ENCODE measurements around the gene ABCA6.
"Not testable (repeated sequence)": the region's sequence is repeated elsewhere in the genome, so short reads cannot be mapped to it uniquely, and the experiment has no call there.

ABCA6 gene

GRCh38 chr17:69130627-69131296, 10.9 kb downstream of the ABCA6 start:
- no peak for DNase-seq

- DNase-seq = no peak
Measured at GRCh38 chr17:69123626-69124025, 18.1 kb downstream of the ABCA6 start.

- no peak for DNase-seq
Measured at GRCh38 chr17:69122065-69122464, 19.6 kb downstream of the ABCA6 start.

- no peak for DNase-seq
Measured at GRCh38 chr17:69117855-69118784, 23.6 kb downstream of the ABCA6 start.

GRCh38 chr17:69111794-69112193, 29.9 kb downstream of the ABCA6 start:
- DNase-seq = no peak

- DNase-seq = no peak
Measured at GRCh38 chr17:69105907-69106730, 35.6 kb downstream of the ABCA6 start.

GRCh38 chr17:69103557-69104233, 38.0 kb downstream of the ABCA6 start:
- no peak for DNase-seq

- DNase-seq = no peak
Measured at GRCh38 chr17:69098625-69099024, 43.1 kb downstream of the ABCA6 start.

- no peak for DNase-seq
Measured at GRCh38 chr17:69096541-69096940, 45.2 kb downstream of the ABCA6 start.

- no peak for DNase-seq
Measured at GRCh38 chr17:69093995-69094394, 47.7 kb downstream of the ABCA6 start.

- no peak for DNase-seq
Measured at GRCh38 chr17:69093279-69093789, 48.4 kb downstream of the ABCA6 start.

GRCh38 chr17:69090365-69090764, 51.3 kb downstream of the ABCA6 start:
- no peak for DNase-seq

GRCh38 chr17:69088643-69089200, 53.0 kb downstream of the ABCA6 start:
- DNase-seq = no peak

GRCh38 chr17:69086641-69087040, 55.1 kb downstream of the ABCA6 start:
- no peak for DNase-seq

- no peak for DNase-seq
Measured at GRCh38 chr17:69084911-69085310, 56.8 kb downstream of the ABCA6 start.

GRCh38 chr17:69082696-69083095, 59.0 kb downstream of the ABCA6 start:
- no peak for DNase-seq

GRCh38 chr17:69078864-69079263, 62.8 kb downstream of the ABCA6 start:
- no peak for DNase-seq

- peak; percentile 26 for DNase-seq
Measured at GRCh38 chr17:69075823-69076222, 65.9 kb downstream of the ABCA6 start.

GRCh38 chr17:69073392-69073791, 68.3 kb downstream of the ABCA6 start:
- not testable (repeated sequence) for DNase-seq

- DNase-seq = not testable (repeated sequence)
Measured at GRCh38 chr17:69072803-69073256, 68.9 kb downstream of the ABCA6 start.

GRCh38 chr17:69071233-69071586, 70.5 kb downstream of the ABCA6 start:
- not testable (repeated sequence) for DNase-seq
